ENCODE measurements around the gene COL23A1. TPM values are rescaled to one million over a fixed set of nuclear protein-coding genes. Genes with fewer than 3 reads are reported as not detected.

The COL23A1 gene
- total RNA-seq, 4 donors from 2014 or later = 2.5 to 3.4 (median 3.0) TPM

DNA sequence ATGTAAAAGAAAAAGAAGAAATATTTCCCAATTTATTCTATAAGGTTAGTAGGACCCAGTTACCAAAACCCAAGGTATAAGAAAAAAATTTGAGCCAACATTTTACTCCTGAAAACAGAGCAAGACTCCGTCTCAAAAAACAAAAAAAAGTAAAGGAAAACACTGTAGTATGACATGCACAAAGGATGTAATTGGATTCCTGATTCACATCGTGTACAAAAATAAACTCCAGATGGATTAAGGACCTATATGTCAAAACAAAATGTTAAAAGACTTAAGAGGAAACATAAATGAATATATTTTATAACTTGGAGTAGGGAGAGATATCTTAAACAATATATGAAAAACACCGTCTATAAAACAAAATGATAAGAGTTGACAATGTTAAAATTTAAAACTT lies 371.4 kb downstream of the COL23A1 start:
- intact Hi-C loops (cut with DNase I; ENCODE audit: low total_unique reads) = no loop called here
- no peak for DNase-seq (ENCODE audit: low spot score in 2 of 2)
- H3K4me3 ChIP-seq (ENCODE audit: low read depth, poor library complexity, severe bottlenecking) = no peak overlapping the region
- TF ChIP-seq, protein P1, sequence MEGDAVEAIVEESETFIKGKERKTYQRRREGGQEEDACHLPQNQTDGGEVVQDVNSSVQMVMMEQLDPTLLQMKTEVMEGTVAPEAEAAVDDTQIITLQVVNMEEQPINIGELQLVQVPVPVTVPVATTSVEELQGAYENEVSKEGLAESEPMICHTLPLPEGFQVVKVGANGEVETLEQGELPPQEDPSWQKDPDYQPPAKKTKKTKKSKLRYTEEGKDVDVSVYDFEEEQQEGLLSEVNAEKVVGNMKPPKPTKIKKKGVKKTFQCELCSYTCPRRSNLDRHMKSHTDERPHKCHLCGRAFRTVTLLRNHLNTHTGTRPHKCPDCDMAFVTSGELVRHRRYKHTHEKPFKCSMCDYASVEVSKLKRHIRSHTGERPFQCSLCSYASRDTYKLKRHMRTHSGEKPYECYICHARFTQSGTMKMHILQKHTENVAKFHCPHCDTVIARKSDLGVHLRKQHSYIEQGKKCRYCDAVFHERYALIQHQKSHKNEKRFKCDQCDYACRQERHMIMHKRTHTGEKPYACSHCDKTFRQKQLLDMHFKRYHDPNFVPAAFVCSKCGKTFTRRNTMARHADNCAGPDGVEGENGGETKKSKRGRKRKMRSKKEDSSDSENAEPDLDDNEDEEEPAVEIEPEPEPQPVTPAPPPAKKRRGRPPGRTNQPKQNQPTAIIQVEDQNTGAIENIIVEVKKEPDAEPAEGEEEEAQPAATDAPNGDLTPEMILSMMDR (IDR thresholded peaks at IDR 0.05) = no peak
- no peak for TF ChIP-seq POLR2A (IDR thresholded peaks at IDR 0.05)
- 80 to 82% methylated on average over 3 of the region's 3 CpGs for WGBS, 2 donors

DNA sequence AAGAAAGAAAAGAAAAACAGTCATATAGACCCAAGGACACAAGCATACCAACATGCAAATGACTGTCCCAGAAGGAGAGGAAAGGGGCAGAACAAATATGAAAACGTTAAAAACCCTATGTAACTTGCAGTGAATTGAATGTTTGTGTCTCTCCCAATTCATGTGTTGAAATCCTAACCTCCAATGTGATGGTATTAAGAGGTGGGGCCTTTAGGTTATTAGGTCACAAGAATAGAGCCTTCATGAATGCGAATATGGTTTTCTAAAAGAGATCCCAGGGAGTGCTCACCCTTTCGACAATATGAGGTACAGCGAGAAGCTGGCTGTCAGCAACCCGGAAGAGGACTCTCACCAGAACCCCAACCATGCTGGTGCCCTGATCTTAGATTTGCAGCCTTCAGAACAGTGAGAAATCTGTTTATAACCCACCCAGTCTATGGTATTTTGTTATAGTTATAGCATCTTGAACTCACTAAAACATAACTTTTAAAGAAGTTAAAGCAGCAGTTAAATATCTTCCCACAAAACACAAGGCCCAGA lies 371.9 kb downstream of the COL23A1 start:
- TF ChIP-seq, protein P1 (IDR thresholded peaks at IDR 0.05) = no peak
- TF ChIP-seq POLR2A (IDR thresholded peaks at IDR 0.05) = no peak
- no peak for DNase-seq (ENCODE audit: low spot score in 2 of 2)
- WGBS, 2 donors = 79 to 87% methylated on average over 5 of the region's 5 CpGs
- no peak overlapping the region for H3K4me3 ChIP-seq (ENCODE audit: low read depth, poor library complexity, severe bottlenecking)
- intact Hi-C loops (cut with DNase I; ENCODE audit: low total_unique reads) = no loop called here

DNA sequence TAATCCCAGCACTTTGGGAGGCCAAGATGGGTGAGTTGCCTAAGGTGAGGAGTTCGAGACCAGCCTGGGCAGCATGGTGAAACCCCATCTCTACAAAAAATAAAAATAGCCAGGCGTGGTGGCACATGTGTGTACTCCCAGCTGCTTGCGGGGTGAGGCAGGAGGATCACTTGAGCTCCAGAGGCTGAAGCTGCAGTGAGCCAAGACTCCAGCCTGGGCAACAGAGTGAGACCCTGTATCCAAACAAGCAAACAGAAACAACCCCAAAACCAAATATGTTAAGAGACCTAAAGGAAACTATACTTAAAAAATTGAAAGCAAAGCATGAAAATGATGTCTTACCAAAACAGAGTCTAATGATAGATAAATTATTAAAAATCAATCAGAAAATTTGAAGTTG lies 373.4 kb downstream of the COL23A1 start:
- DNase-seq (ENCODE audit: low spot score in 2 of 2) = no peak
- H3K4me3 ChIP-seq (ENCODE audit: low read depth, poor library complexity, severe bottlenecking) = no peak overlapping the region
- 93 to 100% methylated on average over 3 of the region's 3 CpGs for WGBS, 2 donors
- TF ChIP-seq, protein P1 (IDR thresholded peaks at IDR 0.05) = no peak
- intact Hi-C loops (cut with DNase I; ENCODE audit: low total_unique reads) = no loop called here

DNA sequence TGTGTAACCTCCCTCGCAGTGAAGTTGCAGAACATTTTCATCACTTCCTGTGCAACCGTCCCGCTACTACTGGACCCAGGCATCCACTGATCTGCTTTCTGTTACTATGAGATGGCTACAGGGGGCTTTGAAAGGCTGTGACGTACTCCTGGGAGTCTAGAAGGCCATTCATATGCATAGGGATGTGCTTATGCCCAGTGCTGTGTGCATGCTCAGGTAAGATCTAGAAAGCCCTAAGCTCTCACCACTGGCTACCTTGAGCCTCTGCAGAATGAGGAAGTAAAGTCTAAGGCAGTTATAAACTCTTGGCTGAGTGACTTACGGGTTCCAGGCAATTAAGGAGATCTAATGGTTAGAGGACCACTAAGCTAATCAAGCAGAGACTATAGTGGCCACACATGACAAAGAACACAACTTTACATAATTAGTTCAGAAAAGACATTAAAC lies 374.1 kb downstream of the COL23A1 start:
- WGBS, 2 donors = 80 to 83% methylated on average over 5 of the region's 5 CpGs
- no peak overlapping the region for H3K4me3 ChIP-seq (ENCODE audit: low read depth, poor library complexity, severe bottlenecking)
- intact Hi-C loops (cut with DNase I; ENCODE audit: low total_unique reads) = no loop called here
- TF ChIP-seq, protein P1 (IDR thresholded peaks at IDR 0.05) = no peak
- no peak for TF ChIP-seq POLR2A (IDR thresholded peaks at IDR 0.05)
- DNase-seq (ENCODE audit: low spot score in 2 of 2) = no peak

DNA sequence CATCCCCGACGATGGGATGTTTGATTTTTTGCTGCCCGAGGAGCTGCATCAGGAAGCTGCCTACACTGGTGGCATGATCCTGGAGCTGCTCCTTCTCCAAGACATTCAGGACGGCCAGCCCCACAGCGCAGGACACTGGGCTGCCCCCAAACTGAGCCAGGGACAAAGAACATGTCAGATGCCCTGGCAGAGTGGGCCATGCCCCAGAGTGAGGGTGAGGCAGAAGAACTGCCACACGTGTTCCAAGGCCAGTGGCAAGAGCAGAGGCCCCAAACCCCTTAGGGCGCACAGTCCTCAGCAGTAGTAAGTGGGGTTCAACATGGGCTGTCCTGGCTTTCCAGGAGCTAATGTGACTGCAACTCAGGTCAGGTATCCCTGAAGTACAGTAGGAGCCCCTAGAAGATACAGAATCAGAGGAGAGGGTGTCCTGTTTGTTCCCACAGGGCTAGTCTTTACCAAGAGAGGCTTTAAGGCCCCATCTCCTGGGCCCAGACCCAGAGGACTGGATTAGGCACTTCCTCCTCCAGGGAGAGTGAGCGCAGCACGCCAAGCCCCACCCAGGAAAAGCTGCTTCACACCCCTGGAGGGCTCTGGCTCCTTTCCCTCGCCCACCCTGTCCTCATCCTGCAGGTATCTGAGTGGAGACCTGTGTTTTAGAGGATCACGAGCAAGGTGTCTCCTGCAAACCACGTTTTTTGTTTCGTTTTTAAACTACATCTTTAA lies 374.8 kb downstream of the COL23A1 start:
- no peak for TF ChIP-seq POLR2A (IDR thresholded peaks at IDR 0.05)
- H3K4me3 ChIP-seq (ENCODE audit: low read depth, poor library complexity, severe bottlenecking) = no peak overlapping the region
- no peak for DNase-seq (ENCODE audit: low spot score in 2 of 2)
- intact Hi-C loops (cut with DNase I; ENCODE audit: low total_unique reads) = no loop called here
- 70 to 78% methylated on average over 12 to 13 of the region's 13 CpGs for WGBS, 2 donors

DNA sequence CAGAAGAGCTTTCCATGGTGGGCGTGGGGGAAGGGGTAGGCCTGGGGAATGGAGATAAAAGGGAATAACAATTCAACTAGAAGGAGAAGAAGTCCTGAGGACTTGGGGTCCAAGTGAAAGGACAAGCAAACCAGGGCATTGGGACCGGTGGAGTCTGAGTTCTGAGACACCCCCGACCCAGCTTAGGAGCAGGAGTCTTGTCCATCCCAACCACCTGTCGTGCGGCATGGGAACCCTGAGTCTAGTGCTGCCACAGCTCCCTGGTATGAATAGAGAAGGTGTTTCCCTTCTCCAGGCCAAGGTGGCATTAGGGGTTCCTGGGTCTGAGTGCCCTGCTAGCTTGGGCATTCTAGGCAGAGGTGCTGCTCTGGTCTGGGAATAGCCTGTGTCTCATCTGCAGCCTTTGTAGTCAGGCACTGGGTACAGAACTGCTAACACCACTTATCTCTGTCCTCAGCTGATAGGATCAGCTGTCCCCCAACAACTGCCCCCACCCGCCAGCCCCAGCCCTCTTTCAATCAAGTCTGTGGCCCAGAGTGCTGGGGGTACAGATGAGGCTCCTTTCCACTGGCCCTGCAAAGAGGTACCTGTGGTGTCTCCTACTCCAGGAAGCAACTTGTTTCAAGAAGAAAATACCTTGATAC lies 375.9 kb downstream of the COL23A1 start:
- no peak for DNase-seq (ENCODE audit: low spot score in 2 of 2)
- WGBS, 2 donors = 89 to 94% methylated on average over 5 to 6 of the region's 6 CpGs
- TF ChIP-seq POLR2A (IDR thresholded peaks at IDR 0.05) = no peak
- TF ChIP-seq, protein P1 (IDR thresholded peaks at IDR 0.05) = no peak
- intact Hi-C loops (cut with DNase I; ENCODE audit: low total_unique reads) = no loop called here
- H3K4me3 ChIP-seq (ENCODE audit: low read depth, poor library complexity, severe bottlenecking) = no peak overlapping the region

All from lower leg skin (tissue), 4 donors.